Prostate gland (tissue), 2 donors: ENCODE data around the gene FAM13B.
A peak's percentile ranks its signal among the peaks of the same experiment; 100 is the strongest.

Experiments
- POLR2A ChIP-seq: fragments of 450-650 bp; IDR thresholded peaks from one replicate; pipeline ENCODE4 v1.6.1; 2016; ENCODE audit warnings: antibody characterized with exemption, mild to moderate bottlenecking
- POLR2AphosphoS5 ChIP-seq: sonication (generic); formaldehyde crosslinking; IDR thresholded peaks from one replicate; pipeline ENCODE4 v1.6.1; 2017; ENCODE audit warnings: antibody characterized with exemption
- TF ChIP-seq, protein P1 (sequence below), 4 experiments: fragments of 200-600 bp in 2 of 4; fragments of 450-650 bp in 2 of 4; sonication (generic) in 2 of 4; IDR thresholded peaks; 1 replicate in 3 of 4; 2 replicates in 1 of 4; pipeline ENCODE4 v1.5.1; 2016 to 2019; ENCODE audit warnings: antibody characterized with exemption in 4 of 4, mild to moderate bottlenecking in 2 of 4, moderate library complexity in 2 of 4

DNA sequence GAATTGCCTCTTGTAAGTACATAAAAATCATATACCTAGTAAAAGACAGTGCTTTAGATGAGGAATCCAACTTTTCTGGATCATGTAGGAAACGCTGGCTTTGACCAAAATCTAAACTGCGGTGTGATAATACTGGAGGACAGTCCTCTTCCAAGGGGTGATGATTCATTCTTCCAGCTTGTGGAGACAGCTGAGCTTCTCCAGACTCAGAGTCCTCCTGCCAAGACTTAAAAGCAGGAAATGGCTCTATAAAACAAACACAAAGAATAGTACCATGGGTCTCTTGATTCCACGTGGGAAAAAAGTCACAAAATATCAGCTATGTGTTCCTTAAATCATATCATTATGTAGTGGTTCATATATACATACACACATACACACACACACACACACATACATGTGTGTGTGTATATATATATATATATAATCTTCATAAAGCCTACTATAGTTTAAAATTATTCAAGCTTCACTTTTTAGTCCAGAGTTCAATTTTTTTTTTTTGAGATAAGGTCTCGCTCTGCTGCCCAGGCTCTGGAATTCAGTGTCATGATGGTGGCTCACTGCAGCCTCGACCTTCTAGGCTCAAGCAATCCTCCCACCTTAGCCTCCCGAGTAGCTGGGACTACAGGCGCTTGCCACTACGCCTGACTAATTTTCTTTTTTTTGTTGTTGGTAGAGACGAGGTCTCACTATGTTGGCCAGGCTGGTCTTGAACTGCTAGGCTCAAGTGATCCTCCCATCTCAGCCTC is 78.6 kb downstream of the FAM13B start:
- TF ChIP-seq, protein P1, sequence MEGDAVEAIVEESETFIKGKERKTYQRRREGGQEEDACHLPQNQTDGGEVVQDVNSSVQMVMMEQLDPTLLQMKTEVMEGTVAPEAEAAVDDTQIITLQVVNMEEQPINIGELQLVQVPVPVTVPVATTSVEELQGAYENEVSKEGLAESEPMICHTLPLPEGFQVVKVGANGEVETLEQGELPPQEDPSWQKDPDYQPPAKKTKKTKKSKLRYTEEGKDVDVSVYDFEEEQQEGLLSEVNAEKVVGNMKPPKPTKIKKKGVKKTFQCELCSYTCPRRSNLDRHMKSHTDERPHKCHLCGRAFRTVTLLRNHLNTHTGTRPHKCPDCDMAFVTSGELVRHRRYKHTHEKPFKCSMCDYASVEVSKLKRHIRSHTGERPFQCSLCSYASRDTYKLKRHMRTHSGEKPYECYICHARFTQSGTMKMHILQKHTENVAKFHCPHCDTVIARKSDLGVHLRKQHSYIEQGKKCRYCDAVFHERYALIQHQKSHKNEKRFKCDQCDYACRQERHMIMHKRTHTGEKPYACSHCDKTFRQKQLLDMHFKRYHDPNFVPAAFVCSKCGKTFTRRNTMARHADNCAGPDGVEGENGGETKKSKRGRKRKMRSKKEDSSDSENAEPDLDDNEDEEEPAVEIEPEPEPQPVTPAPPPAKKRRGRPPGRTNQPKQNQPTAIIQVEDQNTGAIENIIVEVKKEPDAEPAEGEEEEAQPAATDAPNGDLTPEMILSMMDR (IDR thresholded peaks at IDR 0.05) = no peak
- peak; percentile 38 for TF ChIP-seq POLR2AphosphoS5
- TF ChIP-seq POLR2A = no peak
